T-helper 17 cell (primary cell): Measurements from ENCODE around the gene PPTC7. TPM values are rescaled to one million over a fixed set of nuclear protein-coding genes. Genes with fewer than 3 reads are reported as not detected.
"Not testable (repeated sequence)": the region's sequence is repeated elsewhere in the genome, so short reads cannot be mapped to it uniquely, and the experiment has no call there.

Experiments
- ATAC-seq: fragments of 150-1000 bp; cut with Tn5 transposase; 2 replicates; pipeline ENCODE4 v1.10.0; 2021; ENCODE audit warnings: mild to moderate bottlenecking, moderate library complexity
- DNase-seq, 3 donors: peaks; one replicate each; pipeline versions ENCODE4 v3.0.0 to v3.0.0-alpha.2; 2020 to 2021
- H3K9me3 ChIP-seq: one replicate; pipeline ENCODE4 v1.7.0; 2013; ENCODE audit warnings: low read length, mild to moderate bottlenecking; ENCODE audit not compliant: control insufficient read depth, poor library complexity, severe bottlenecking
- H3K27ac Mint-ChIP-seq: one replicate; pipeline ENCODE4 v1.8.0; 2022; ENCODE audit warnings: mild to moderate bottlenecking, moderate library complexity, mixed read lengths
- H3K27me3 Mint-ChIP-seq: one replicate; pipeline ENCODE4 v1.8.0; 2022; ENCODE audit warnings: mixed read lengths
- H3K36me3 Mint-ChIP-seq: one replicate; pipeline ENCODE4 v1.8.0; 2022; ENCODE audit warnings: low read depth, mixed read lengths
- H3K4me1 Mint-ChIP-seq: one replicate; pipeline ENCODE4 v1.8.0; 2022; ENCODE audit warnings: mild to moderate bottlenecking, mixed read lengths
- H3K4me3 Mint-ChIP-seq: one replicate; pipeline ENCODE4 v1.8.0; 2022; ENCODE audit warnings: mild to moderate bottlenecking, moderate library complexity, mixed read lengths
- total RNA-seq, 4 donors: library from RNA in 2 of 4; stranded (reverse) in 2 of 4; gene quantifications; one replicate each; pipeline ENCODE4 v1.2.3 and lab custom pipeline; 2022 to 2026

The PPTC7 gene
- total RNA-seq, 2 donors from 2014 or later = 45.5 to 49.4 TPM

- ATAC-seq (no peak), DNase-seq (no peak)
- Mint-ChIP-seq H3K27me3 (no peaks in the 10 kb centered on the region), H3K4me1 (peaks cover 46% of the 10 kb centered on the region), H3K36me3 (no peaks in the 10 kb centered on the region), H3K4me3 (peak overlapping the region; percentile 70), H3K27ac (peak overlapping the region; percentile 93)
- H3K9me3 ChIP-seq = no peaks in the 10 kb centered on the region
These were observed 4.2 kb downstream of the PPTC7 start for GRCh38 chr12:110578694-110579534.

- no peaks in the 10 kb centered on the region for H3K36me3 Mint-ChIP-seq
- no peaks in the 10 kb centered on the region for H3K9me3 ChIP-seq
- H3K4me3 Mint-ChIP-seq = peak overlapping the region; percentile 78
- peak overlapping the region; percentile 93 for H3K27ac Mint-ChIP-seq
- peak; percentile 23 for ATAC-seq
- DNase-seq = no peak
- H3K27me3 Mint-ChIP-seq = no peaks in the 10 kb centered on the region
- H3K4me1 Mint-ChIP-seq = peaks cover 39% of the 10 kb centered on the region
These were observed 5.0 kb downstream of the PPTC7 start for GRCh38 chr12:110577864-110578693.

- Mint-ChIP-seq H3K27me3 (no peaks in the 10 kb centered on the region), H3K4me1 (peaks cover 33% of the 10 kb centered on the region), H3K27ac (peak overlapping the region; percentile 69), H3K36me3 (no peaks in the 10 kb centered on the region), H3K4me3 (no peak overlapping the region)
- no peaks in the 10 kb centered on the region for H3K9me3 ChIP-seq
- no peak for ATAC-seq
- no peak for DNase-seq
These were observed 6.6 kb downstream of the PPTC7 start for GRCh38 chr12:110576504-110576903.

GRCh38 chr12:110575326-110575725 is 7.8 kb downstream of the PPTC7 start:
- H3K4me1 Mint-ChIP-seq = peaks cover 29% of the 10 kb centered on the region
- no peak overlapping the region for H3K27ac Mint-ChIP-seq
- H3K9me3 ChIP-seq = no peaks in the 10 kb centered on the region
- no peak for DNase-seq
- peaks cover 3% of the 10 kb centered on the region for H3K36me3 Mint-ChIP-seq
- ATAC-seq = no peak
- no peaks in the 10 kb centered on the region for H3K27me3 Mint-ChIP-seq
- H3K4me3 Mint-ChIP-seq = no peak overlapping the region

- peaks cover 29% of the 10 kb centered on the region for H3K4me1 Mint-ChIP-seq
- not testable (repeated sequence) for ATAC-seq, H3K4me3 Mint-ChIP-seq, H3K9me3 ChIP-seq, H3K36me3 Mint-ChIP-seq, H3K27me3 Mint-ChIP-seq, H3K27ac Mint-ChIP-seq, DNase-seq
These were observed 8.3 kb downstream of the PPTC7 start for GRCh38 chr12:110574717-110575230.

GRCh38 chr12:110574044-110574443 is 9.1 kb downstream of the PPTC7 start:
- no peaks in the 10 kb centered on the region for H3K27me3 Mint-ChIP-seq
- peaks cover 3% of the 10 kb centered on the region for H3K36me3 Mint-ChIP-seq
- no peak overlapping the region for H3K27ac Mint-ChIP-seq

GRCh38 chr12:110570798-110571197 is 12.3 kb downstream of the PPTC7 start:
- not testable (repeated sequence) for ATAC-seq
- H3K4me1 Mint-ChIP-seq = peaks cover 12% of the 10 kb centered on the region

More at GRCh38 chr12:110574044-110574443, 9.1 kb downstream of the PPTC7 start:
- Mint-ChIP-seq H3K4me3 (no peak overlapping the region), H3K4me1 (peaks cover 24% of the 10 kb centered on the region)
- DNase-seq = no peak
- no peaks in the 10 kb centered on the region for H3K9me3 ChIP-seq
- no peak for ATAC-seq

GRCh38 chr12:110569838-110570237 is 13.3 kb downstream of the PPTC7 start:
- Mint-ChIP-seq H3K27ac (peak overlapping the region; percentile 37), H3K4me1 (peaks cover 11% of the 10 kb centered on the region)
- ATAC-seq, H3K36me3 Mint-ChIP-seq, H3K27me3 Mint-ChIP-seq, DNase-seq, H3K4me3 Mint-ChIP-seq, H3K9me3 ChIP-seq: not testable (repeated sequence)

More at GRCh38 chr12:110570798-110571197, 12.3 kb downstream of the PPTC7 start:
- not testable (repeated sequence) for H3K4me3 Mint-ChIP-seq, H3K27ac Mint-ChIP-seq, H3K27me3 Mint-ChIP-seq, H3K9me3 ChIP-seq, H3K36me3 Mint-ChIP-seq, DNase-seq

- H3K36me3 Mint-ChIP-seq = peaks cover 5% of the 10 kb centered on the region
- no peak overlapping the region for H3K27ac Mint-ChIP-seq
- no peak for DNase-seq
- no peaks in the 10 kb centered on the region for H3K27me3 Mint-ChIP-seq
- ATAC-seq = no peak
- no peaks in the 10 kb centered on the region for H3K9me3 ChIP-seq
- no peak overlapping the region for H3K4me3 Mint-ChIP-seq
- H3K4me1 Mint-ChIP-seq = peaks cover 17% of the 10 kb centered on the region
These were observed 14.4 kb downstream of the PPTC7 start for GRCh38 chr12:110568752-110569151.

- H3K27me3 Mint-ChIP-seq = no peaks in the 10 kb centered on the region
- peaks cover 21% of the 10 kb centered on the region for H3K4me1 Mint-ChIP-seq
- H3K36me3 Mint-ChIP-seq = peaks cover 5% of the 10 kb centered on the region
- DNase-seq (no peak), ATAC-seq (no peak)
- H3K27ac Mint-ChIP-seq = peak overlapping the region; percentile 1
- no peak overlapping the region for H3K4me3 Mint-ChIP-seq
- no peaks in the 10 kb centered on the region for H3K9me3 ChIP-seq
These were observed 16.1 kb downstream of the PPTC7 start for GRCh38 chr12:110566993-110567392.

- no peak for ATAC-seq
- DNase-seq = no peak
- peaks cover 5% of the 10 kb centered on the region for H3K36me3 Mint-ChIP-seq
- no peaks in the 10 kb centered on the region for H3K9me3 ChIP-seq
- peak overlapping the region; percentile 68 for H3K27ac Mint-ChIP-seq
- H3K4me1 Mint-ChIP-seq = peaks cover 26% of the 10 kb centered on the region
- H3K27me3 Mint-ChIP-seq = no peaks in the 10 kb centered on the region
- H3K4me3 Mint-ChIP-seq = peak overlapping the region; percentile 59
These were observed 16.9 kb downstream of the PPTC7 start for GRCh38 chr12:110565894-110566871.

- Mint-ChIP-seq H3K4me3 (no peak overlapping the region), H3K27me3 (no peaks in the 10 kb centered on the region), H3K27ac (peak overlapping the region; percentile 34), H3K36me3 (peaks cover 2% of the 10 kb centered on the region), H3K4me1 (peaks cover 34% of the 10 kb centered on the region)
- DNase-seq = no peak
- no peak for ATAC-seq
- no peaks in the 10 kb centered on the region for H3K9me3 ChIP-seq
These were observed 18.6 kb downstream of the PPTC7 start for GRCh38 chr12:110564471-110564991.
